ENCODE measurements around the gene NBAS.

Gene NBAS

GRCh38 chr2:15158532-15158931 is 402.6 kb downstream of the NBAS start:
- DNase-seq = no peak

DNA sequence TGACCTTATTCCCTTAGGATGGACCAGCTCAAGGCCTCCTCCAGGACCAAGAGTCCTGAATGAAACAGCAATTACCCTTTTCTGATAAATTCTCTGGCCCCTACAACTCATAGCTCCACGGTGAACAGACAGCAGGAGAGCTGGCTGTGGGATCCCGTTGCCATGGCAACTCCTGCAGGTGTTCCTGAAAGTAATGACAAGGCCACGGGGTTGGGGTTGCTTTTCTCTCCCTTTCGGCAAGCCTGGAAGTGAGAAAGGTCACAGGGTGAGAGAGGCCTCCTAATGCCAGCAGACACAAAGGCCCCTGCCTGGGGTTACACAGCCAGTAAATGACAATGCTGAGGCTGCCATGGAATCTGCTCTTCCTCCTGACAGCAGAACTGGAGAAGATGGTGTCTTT is 403.0 kb downstream of the NBAS start:
- no peak for DNase-seq

- DNase-seq = no peak
Observed at GRCh38 chr2:15155959-15156574, 405.1 kb downstream of the NBAS start.

- DNase-seq = peak; percentile 62
Observed at GRCh38 chr2:15154297-15154696, 406.8 kb downstream of the NBAS start.

- no peak for DNase-seq
Observed at GRCh38 chr2:15152382-15152781, 408.8 kb downstream of the NBAS start.

GRCh38 chr2:15149063-15149462 is 412.1 kb downstream of the NBAS start:
- no peak for DNase-seq

DNA sequence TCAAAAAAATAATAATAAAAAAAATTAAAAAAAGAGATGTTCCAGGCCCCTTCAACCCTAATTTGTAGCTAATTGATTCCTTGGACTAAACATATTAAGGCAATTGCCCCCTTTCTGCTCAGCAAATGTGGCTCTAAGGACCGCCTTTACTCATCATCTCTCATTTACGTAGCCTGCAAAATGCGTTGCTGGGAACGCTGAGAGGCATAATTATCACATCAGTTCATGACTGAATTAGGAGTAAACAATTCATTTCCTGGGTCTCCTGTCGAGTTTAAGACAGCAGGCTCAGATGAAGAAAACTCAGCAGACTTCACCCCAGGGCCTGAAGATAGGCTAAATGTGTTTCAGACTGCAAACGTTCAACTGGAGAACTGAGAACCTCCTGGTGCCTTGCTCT is 413.5 kb downstream of the NBAS start:
- no peak for DNase-seq

DNA sequence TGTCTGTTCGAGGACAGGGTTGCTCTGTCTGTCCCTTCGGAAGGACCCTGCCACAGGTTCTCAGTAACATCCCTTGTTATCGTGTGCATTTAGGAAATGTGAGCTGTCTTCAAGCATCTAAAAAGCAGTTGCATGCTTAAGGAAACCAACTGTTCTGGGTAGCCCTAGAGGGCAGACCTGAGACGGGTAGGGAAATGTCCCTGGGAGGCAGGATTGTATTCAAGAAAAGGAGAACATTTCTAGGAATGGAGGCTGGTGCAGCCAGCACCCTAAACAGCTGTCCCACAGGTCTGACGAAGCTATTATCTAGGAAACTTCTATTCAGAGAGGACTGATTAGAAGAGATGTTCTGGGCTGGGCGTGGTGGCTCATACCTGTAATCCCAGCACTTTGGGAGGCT is 414.2 kb downstream of the NBAS start:
- no peak for DNase-seq

GRCh38 chr2:15145919-15146318 is 415.2 kb downstream of the NBAS start:
- DNase-seq = no peak

GRCh38 chr2:15145046-15145817 is 415.9 kb downstream of the NBAS start:
- DNase-seq = no peak

DNA sequence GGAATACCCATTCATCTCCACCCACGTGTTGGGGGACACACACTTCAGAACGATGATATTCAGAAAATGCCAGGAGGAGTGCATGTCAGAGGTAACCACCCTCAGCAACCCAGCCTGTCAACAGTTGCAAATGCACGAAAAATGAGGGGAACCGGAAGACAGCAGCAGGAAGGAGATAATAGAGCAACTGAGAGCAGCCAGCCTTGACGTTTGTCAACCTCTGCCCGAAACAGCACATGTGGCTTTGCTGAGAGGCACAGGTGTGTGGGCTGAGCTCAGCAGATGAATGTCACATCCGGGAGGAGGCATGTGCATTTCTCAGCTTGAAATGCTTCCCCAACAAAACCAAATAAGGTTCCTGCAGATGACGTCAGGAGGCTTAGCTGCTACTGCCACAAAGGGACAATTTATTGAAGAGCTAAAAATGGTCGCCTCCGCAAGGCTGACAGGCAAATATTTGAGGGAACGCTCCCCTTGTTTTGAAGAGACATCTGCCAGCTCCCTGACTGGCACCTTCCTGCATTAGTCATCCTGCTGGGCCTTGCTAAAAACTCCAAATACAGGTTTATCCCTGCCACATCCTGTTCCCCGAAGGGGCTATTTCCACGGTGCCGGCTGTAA is 419.0 kb downstream of the NBAS start:
- no peak for DNase-seq

GRCh38 chr2:15141211-15141610 is 419.9 kb downstream of the NBAS start:
- no peak for DNase-seq

- no peak for DNase-seq
Observed at GRCh38 chr2:15136639-15137038, 424.5 kb downstream of the NBAS start.

DNA sequence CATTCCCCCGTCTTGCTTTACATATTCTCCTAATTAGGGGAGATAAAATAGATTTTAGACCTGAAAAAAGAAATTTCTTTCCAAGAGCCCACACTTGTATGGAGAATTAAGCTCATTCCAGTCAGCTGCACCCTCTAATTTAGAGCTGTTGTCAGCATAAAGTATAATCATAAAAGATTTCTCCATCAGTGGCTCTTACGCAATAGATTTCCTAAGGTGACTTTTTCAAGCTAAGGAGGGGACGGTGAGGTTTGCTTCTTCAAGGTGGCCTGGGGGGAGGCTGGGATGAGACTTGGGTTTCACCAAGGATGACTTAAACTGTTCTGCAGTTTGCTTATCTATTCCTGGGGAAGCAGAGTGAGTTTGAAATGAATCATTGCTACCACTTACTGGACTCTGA is 426.2 kb downstream of the NBAS start:
- DNase-seq = no peak

DNA sequence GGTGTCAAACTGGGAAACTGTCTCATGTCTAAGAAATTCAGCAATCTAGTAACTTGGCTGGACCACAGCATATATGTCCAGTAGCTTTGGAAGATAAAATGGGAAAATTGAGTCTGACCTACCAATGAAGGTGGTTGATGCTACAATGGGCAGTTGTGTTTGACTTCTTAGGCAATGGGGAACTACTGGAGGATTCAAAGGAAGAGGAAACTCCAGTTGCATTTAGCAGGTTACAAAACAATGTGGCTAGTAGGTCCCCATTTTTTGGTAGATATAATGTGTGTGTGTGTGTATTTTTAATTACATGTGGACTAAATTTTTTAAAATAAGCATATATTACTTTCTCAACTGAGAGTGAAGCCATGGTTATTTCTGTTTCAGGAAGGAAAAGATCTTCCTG is 427.7 kb downstream of the NBAS start:
- DNase-seq = no peak

DNA sequence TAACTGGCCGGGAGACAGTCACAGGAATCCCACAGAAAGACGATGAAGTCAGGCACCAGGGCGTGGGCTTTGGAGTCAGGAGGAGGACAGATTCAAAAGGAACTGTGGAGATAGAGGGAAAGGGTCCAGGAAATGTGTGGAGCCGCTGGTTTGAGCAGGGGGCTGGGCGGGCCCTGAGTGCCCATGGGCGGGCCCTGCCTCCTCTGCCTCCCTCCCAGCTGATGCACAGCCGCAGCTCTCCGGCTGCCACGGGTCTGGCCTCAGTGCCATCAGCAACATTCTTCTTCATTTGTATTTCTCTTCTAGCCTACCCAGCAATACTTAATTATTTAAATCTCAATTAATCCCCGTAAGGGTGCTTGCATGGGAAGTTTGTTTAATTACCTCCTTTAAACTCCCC is 432.3 kb downstream of the NBAS start:
- no peak for DNase-seq

GRCh38 chr2:15127876-15128275 is 433.3 kb downstream of the NBAS start:
- DNase-seq = no peak

DNA sequence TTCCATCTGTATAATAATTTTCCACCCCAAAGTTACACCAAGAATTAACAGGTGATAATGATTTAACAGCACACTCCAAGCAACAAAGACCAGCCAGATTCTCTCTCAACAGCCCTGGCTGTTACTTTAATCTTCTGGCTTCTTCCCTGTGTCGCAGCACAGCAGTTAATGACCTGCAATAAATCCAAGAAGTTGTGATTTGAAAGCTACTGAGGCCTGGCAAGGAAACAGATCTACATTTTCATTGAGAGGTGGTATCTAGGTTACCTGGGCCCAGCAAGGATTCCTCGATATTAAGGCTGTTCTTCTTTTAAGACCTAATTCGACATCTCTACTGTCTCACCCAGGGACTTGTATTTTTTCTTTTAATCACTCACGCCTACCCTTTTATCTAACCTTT is 433.8 kb downstream of the NBAS start:
- no peak for DNase-seq

GRCh38 chr2:15126373-15126772 is 434.8 kb downstream of the NBAS start:
- no peak for DNase-seq

GRCh38 chr2:15122915-15123314 is 438.2 kb downstream of the NBAS start:
- peak; percentile 13 for DNase-seq

GRCh38 chr2:15120631-15121030 is 440.5 kb downstream of the NBAS start:
- no peak for DNase-seq

DNA sequence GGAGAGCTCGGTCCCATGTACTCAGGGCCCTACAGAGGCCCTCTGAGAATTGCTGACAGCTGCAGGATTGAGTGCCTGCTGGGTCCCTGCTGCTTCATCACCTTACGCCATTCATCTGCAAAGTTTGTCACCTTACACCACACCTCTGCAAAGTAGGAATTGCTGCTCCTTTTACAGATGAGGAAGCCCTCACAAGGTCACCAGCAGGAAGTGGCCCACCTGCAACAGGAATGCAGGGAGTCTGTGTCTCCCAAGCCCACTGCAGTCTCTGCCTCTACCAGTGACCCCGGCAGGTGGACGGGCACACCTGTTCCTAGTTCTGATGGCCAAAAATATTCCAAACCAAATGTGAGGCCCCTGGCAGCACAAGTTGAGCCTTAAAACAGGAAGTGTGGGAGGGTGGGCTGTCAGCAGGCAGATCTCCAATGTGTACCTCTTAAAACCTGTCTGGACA is 441.4 kb downstream of the NBAS start:
- no peak for DNase-seq

GRCh38 chr2:15117409-15118050 is 443.6 kb downstream of the NBAS start:
- DNase-seq = no peak
